T-helper 2 cell treated with Interferon-gamma antibody and Interleukin-4, amounts not matched to agents 5 μg/mL and 100 μg/mL, for 36 hours (primary cell): Measurements from ENCODE around the gene COMMD9.
"Not testable (repeated sequence)": the region's sequence is repeated elsewhere in the genome, so short reads cannot be mapped to it uniquely, and the experiment has no call there.

Experiments used
- DNase-seq: peaks from one replicate; pipeline ENCODE4 v3.0.0; 2021; ENCODE audit warnings: low spot score
- H3K27ac Mint-ChIP-seq: one replicate; pipeline ENCODE4 v1.8.0; 2021; ENCODE audit warnings: mild to moderate bottlenecking, mixed read lengths
- H3K27me3 Mint-ChIP-seq: one replicate; pipeline ENCODE4 v1.8.0; 2021; ENCODE audit warnings: low read depth, mixed read lengths
- H3K36me3 Mint-ChIP-seq: one replicate; pipeline ENCODE4 v1.8.0; 2021; ENCODE audit warnings: low read depth, mixed read lengths
- H3K4me1 Mint-ChIP-seq: one replicate; pipeline ENCODE4 v1.8.0; 2021; ENCODE audit warnings: low read depth, mixed read lengths
- H3K4me3 Mint-ChIP-seq: one replicate; pipeline ENCODE4 v1.8.0; 2022; ENCODE audit warnings: mild to moderate bottlenecking, moderate library complexity, mixed read lengths
- H3K9me3 Mint-ChIP-seq: one replicate; pipeline ENCODE4 v1.8.0; 2021; ENCODE audit warnings: mixed read lengths

COMMD9 gene

DNA sequence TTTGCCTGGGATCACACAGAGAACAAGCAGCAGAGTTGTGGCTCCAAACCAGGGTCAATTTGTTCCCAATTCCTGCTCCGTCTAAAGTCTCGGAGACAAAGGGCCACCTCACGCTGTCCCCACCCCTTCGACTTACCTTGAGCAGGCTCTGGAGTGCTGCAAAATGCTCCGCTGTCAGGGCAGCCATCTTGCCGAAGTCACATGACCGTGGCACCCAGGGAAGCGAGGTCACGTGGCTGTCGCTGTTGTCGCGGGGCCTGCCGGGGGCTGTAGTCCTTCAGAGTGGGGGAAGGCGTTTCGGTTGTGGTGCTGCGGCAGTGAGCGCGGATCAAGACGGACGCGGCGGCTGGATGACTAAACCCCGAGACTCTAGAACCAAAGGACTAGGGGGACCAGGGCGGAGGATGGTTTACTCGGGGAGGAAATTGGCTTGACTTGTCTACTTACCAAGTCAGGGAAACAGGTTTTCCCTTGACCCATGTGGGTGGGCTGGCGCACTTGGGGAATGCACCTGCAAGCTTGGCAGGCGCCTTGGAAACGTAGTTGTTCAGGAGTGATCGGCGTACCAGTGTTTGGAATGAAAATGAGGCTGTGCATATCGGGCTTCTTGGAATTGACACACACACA is at the start of gene COMMD9:
Gene COMMD9 (minus strand): TSS at position 199 of the 627 bp plus-strand sequence. CDS start 12 bp downstream, at position 187.
- DNase-seq: peak; percentile 95
- Mint-ChIP-seq H3K27me3 (peaks cover 4% of the 10 kb centered on the region), H3K27ac (peak within 1 kb of the TSS; percentile 88), H3K4me3 (peak within 1 kb of the TSS; percentile 96), H3K9me3 (no peaks in the 10 kb centered on the region), H3K4me1 (peaks cover 18% of the 10 kb centered on the region), H3K36me3 (no peaks in the 10 kb centered on the region)

DNA sequence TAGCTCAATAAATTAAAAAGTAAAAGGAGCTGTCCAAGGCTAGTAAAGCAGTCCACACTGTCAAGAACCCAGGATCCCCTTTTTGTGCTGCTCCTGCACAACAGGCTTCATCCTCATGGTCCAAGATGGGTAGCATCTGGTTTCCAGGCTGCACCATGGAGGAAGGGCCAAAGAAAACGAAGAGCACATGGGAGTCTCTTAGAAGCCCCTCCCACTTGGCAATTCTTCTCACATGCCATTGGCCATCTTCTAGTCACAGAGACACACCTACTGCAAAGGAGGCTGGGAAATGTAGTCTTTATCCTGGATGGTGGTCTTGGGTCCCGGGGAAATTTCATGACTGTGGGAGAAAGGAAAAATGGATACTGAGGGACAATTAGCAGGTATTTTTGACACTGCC is 44.7 kb upstream of the COMMD9 start:
- H3K27ac Mint-ChIP-seq: no peak overlapping the region
- no peaks in the 10 kb centered on the region for H3K4me1 Mint-ChIP-seq
- DNase-seq: no peak
- no peaks in the 10 kb centered on the region for H3K36me3 Mint-ChIP-seq
- no peak overlapping the region for H3K4me3 Mint-ChIP-seq
- peaks cover 13% of the 10 kb centered on the region for H3K27me3 Mint-ChIP-seq
- H3K9me3 Mint-ChIP-seq: no peaks in the 10 kb centered on the region

DNA sequence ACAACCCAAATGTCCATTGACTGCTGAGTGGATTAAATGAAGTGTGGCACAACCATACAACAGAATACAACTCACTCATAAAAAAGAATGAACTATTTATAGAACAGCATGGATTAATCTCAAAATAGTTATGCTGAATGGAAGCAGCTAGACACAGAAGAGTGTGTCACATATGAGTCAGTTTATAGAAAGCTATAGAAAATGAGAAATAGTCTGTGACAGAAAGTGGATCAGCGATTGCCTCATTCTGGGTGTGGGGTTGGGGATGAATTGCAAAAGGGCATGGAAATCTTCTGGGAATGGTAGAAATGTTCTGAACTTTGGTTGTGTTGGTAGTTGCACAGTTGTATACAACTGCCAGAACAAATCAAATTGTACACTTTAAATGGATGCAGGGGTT is 44.2 kb upstream of the COMMD9 start:
- H3K27ac Mint-ChIP-seq: no peak overlapping the region
- no peaks in the 10 kb centered on the region for H3K4me1 Mint-ChIP-seq

GRCh38 chr11:36330411-36330810 is 41.2 kb upstream of the COMMD9 start:
- Mint-ChIP-seq H3K27me3 (peaks cover 6% of the 10 kb centered on the region), H3K4me1 (no peaks in the 10 kb centered on the region), H3K27ac (no peak overlapping the region), H3K9me3 (no peaks in the 10 kb centered on the region), H3K4me3 (no peak overlapping the region), H3K36me3 (no peaks in the 10 kb centered on the region)
- DNase-seq: no peak

More for the DNA sequence above, 44.2 kb upstream of the COMMD9 start:
- no peak overlapping the region for H3K4me3 Mint-ChIP-seq
- DNase-seq: no peak
- no peaks in the 10 kb centered on the region for H3K9me3 Mint-ChIP-seq
- no peaks in the 10 kb centered on the region for H3K36me3 Mint-ChIP-seq
- H3K27me3 Mint-ChIP-seq: peaks cover 9% of the 10 kb centered on the region

DNA sequence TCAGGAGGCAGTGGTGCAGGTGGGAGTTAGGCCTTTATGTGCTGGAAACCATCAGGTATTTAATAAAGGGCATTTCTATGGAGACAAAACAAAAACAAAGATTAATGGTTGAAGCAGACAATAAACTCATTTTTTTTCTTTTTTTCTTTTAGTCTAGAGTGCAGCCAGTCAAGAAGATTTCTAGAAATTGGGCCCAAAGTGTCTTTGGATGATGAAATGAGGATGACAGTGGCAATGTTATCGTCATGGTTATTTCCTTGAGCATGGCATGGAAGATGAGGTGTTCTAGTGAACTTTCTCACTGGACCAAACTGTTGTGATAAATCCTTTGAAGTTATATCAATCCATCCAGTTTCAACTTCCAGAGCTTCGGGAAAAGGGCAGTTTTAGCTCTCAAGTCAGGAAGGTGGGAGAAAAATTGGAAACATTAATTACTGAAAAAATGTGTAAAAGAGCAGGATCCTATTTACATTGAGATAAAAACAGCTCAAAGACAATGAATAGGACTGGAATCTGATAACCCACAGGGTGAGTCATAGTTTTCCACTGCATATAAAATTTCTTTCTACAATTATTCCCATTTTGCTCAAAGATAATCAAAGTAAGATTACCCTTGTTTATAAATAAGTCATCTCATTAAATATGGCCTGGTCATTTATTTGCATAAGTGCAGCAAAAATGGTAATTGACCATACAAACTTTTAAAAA is 39.9 kb upstream of the COMMD9 start:
- Mint-ChIP-seq H3K9me3 (no peaks in the 10 kb centered on the region), H3K27ac (no peak overlapping the region), H3K36me3 (no peaks in the 10 kb centered on the region), H3K4me1 (no peaks in the 10 kb centered on the region), H3K27me3 (peaks cover 4% of the 10 kb centered on the region), H3K4me3 (no peak overlapping the region)
- DNase-seq: no peak

- H3K36me3 Mint-ChIP-seq: no peaks in the 10 kb centered on the region
- no peaks in the 10 kb centered on the region for H3K4me1 Mint-ChIP-seq
- DNase-seq: no peak
- no peak overlapping the region for H3K27ac Mint-ChIP-seq
- no peak overlapping the region for H3K4me3 Mint-ChIP-seq
- H3K9me3 Mint-ChIP-seq: no peaks in the 10 kb centered on the region
- no peaks in the 10 kb centered on the region for H3K27me3 Mint-ChIP-seq
Observed at GRCh38 chr11:36326524-36327419, 37.5 kb upstream of the COMMD9 start.

- H3K4me1 Mint-ChIP-seq, H3K36me3 Mint-ChIP-seq, DNase-seq, H3K27me3 Mint-ChIP-seq, H3K27ac Mint-ChIP-seq, H3K4me3 Mint-ChIP-seq, H3K9me3 Mint-ChIP-seq: not testable (repeated sequence)
Observed at GRCh38 chr11:36325403-36325802, 36.2 kb upstream of the COMMD9 start.

- DNase-seq, H3K27ac Mint-ChIP-seq, H3K4me3 Mint-ChIP-seq, H3K27me3 Mint-ChIP-seq, H3K4me1 Mint-ChIP-seq, H3K36me3 Mint-ChIP-seq, H3K9me3 Mint-ChIP-seq: not testable (repeated sequence)
Observed at GRCh38 chr11:36324956-36325355, 35.7 kb upstream of the COMMD9 start.

DNA sequence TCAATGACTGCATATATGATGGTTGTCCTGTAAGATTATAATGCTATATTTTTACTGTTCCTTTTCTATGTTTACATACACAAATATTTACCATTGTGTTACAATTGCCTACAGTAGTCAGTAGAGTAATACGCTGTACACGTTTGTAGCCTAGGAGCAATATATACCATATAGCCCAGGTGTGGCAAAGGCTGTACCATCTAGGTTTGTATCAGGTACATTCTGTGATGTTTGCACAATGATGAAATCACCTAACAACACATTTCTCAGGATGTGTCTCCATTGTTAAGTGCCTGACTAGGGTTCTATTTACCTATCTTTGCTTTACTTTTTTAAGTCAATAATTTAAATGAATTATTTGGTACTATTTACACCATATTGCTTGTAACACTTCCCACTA is 28.8 kb upstream of the COMMD9 start:
- DNase-seq: no peak
- Mint-ChIP-seq H3K4me1 (no peaks in the 10 kb centered on the region), H3K27ac (no peak overlapping the region), H3K36me3 (no peaks in the 10 kb centered on the region), H3K9me3 (no peaks in the 10 kb centered on the region), H3K4me3 (no peak overlapping the region), H3K27me3 (peaks cover 26% of the 10 kb centered on the region)

DNA sequence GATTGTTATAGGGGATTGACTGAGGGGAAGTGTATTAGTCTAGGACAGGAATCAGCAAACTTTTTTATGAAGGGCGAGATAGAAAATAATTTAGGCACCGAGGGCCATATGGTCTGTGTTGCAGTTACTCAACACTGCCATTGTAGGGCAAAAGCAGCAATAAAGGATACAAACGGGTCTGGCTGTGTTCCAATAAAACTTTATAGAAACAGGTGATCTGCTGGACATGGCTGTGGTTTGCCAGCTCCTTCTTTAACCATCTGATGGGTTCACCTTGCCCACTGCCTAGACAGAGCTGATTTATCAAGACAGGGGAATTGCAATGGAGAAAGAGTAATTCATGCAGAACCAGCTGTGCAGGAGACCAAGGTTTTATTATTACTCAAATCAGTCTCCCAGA is 26.8 kb upstream of the COMMD9 start:
- Mint-ChIP-seq H3K9me3 (no peaks in the 10 kb centered on the region), H3K4me3 (no peak overlapping the region), H3K4me1 (no peaks in the 10 kb centered on the region), H3K27me3 (peaks cover 26% of the 10 kb centered on the region), H3K36me3 (no peaks in the 10 kb centered on the region), H3K27ac (no peak overlapping the region)
- DNase-seq: no peak

DNA sequence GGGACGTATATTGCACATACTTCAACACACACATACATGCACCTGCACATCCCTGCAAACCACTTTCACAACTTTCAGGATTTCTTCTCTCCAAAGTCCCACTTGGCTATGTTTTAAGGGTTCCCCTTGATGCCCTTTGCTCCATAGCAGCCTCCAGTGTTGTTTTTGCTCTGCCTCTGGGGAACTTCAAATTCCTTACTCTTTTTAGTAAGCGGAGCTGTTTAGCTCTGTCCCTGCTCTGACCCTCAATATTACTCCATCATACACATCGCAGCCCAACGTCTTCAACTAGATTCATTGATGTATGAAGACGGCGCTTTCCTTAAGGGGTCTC is 25.2 kb upstream of the COMMD9 start:
- Mint-ChIP-seq H3K27ac (no peak overlapping the region), H3K4me1 (no peaks in the 10 kb centered on the region), H3K4me3 (no peak overlapping the region), H3K36me3 (no peaks in the 10 kb centered on the region), H3K9me3 (no peaks in the 10 kb centered on the region), H3K27me3 (peaks cover 26% of the 10 kb centered on the region)
- DNase-seq: no peak

- Mint-ChIP-seq H3K36me3 (no peaks in the 10 kb centered on the region), H3K27me3 (peaks cover 26% of the 10 kb centered on the region), H3K4me1 (no peaks in the 10 kb centered on the region), H3K27ac (no peak overlapping the region), H3K4me3 (no peak overlapping the region), H3K9me3 (no peaks in the 10 kb centered on the region)
- no peak for DNase-seq
Observed at GRCh38 chr11:36313750-36314433, 24.7 kb upstream of the COMMD9 start.

- Mint-ChIP-seq H3K4me1 (no peaks in the 10 kb centered on the region), H3K27ac (no peak overlapping the region), H3K4me3 (no peak overlapping the region), H3K9me3 (no peaks in the 10 kb centered on the region), H3K36me3 (no peaks in the 10 kb centered on the region), H3K27me3 (peaks cover 22% of the 10 kb centered on the region)
- DNase-seq: no peak
Observed at GRCh38 chr11:36312611-36313472, 23.6 kb upstream of the COMMD9 start.
